ES-I3 (cell line): ENCODE results near the gene PHF23.

Source experiments
- H3K36me3 ChIP-seq: 2 replicates; pipeline ENCODE4 v1.6.1; 2013; ENCODE audit warnings: mild to moderate bottlenecking, low read length, control low read depth, moderate library complexity; ENCODE audit not compliant: insufficient read depth
- H3K4me1 ChIP-seq: 2 replicates; pipeline ENCODE4 v1.6.1; 2013; ENCODE audit warnings: mild to moderate bottlenecking, control low read depth, low read length; ENCODE audit not compliant: insufficient read depth
- H3K9ac ChIP-seq: 2 replicates; pipeline ENCODE4 v1.6.1; 2013; ENCODE audit warnings: low read depth, mild to moderate bottlenecking, low read length, moderate library complexity
- H3K9me3 ChIP-seq: 2 replicates; pipeline ENCODE4 v1.6.1; 2013; ENCODE audit warnings: mild to moderate bottlenecking, low read length, moderate library complexity; ENCODE audit not compliant: control insufficient read depth, insufficient read depth

Gene PHF23

GRCh38 chr17:7262192-7262934, 23.1 kb upstream of the PHF23 start, which contains the start of gene CLDN7:
TSS of gene CLDN7 (minus strand) at chr17:7262478. CDS start at chr17:7262043, 435 bp downstream.
- peak within 1 kb of the TSS; percentile 94 for H3K9ac ChIP-seq
- H3K36me3 ChIP-seq = peaks cover 10% of the 10 kb centered on the region; the same call in 1 of the 2 replicates
- H3K4me1 ChIP-seq = peaks cover 13% of the 10 kb centered on the region; the same call in 1 of the 2 replicates
- H3K9me3 ChIP-seq = no peaks in the 10 kb centered on the region

- H3K9ac ChIP-seq = peak overlapping the region; percentile 94
Measured at GRCh38 chr17:7261379-7262191, 22.3 kb upstream of the PHF23 start.

GRCh38 chr17:7260651-7261378, 21.6 kb upstream of the PHF23 start:
- peak overlapping the region; percentile 94 for H3K9ac ChIP-seq
- peaks cover 5% of the 10 kb centered on the region; the same call in 1 of the 2 replicates for H3K4me1 ChIP-seq
- no peaks in the 10 kb centered on the region for H3K9me3 ChIP-seq

More at GRCh38 chr17:7261379-7262191, 22.3 kb upstream of the PHF23 start:
- Histone ChIP-seq H3K4me1 (peaks cover 10% of the 10 kb centered on the region; the same call in 1 of the 2 replicates), H3K9me3 (no peaks in the 10 kb centered on the region), H3K36me3 (peaks cover 13% of the 10 kb centered on the region; the same call in 1 of the 2 replicates)

DNA sequence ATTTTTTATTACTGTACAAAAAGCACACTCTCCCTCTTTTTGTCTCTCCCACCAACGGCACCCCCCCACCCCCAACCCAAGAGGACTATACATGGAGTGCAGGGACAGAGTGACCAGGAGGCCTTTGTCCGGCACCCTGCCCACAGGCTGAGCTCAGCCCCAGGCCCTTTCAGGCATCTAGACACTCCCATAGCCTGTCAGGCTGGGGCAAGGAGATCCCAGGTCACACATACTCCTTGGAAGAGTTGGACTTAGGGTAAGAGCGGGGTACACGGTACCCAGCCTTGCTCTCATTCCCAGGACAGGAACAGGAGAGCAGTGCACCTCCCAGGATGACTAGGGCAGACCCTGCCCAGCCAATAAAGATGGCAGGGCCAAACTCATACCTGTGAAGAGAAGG, 20.9 kb upstream of the PHF23 start:
- Histone ChIP-seq H3K36me3 (peaks cover 15% of the 10 kb centered on the region; the same call in 1 of the 2 replicates), H3K4me1 (peaks cover 5% of the 10 kb centered on the region; the same call in 1 of the 2 replicates), H3K9me3 (no peaks in the 10 kb centered on the region), H3K9ac (peak overlapping the region; percentile 94; the same call in 1 of the 2 replicates)

More at GRCh38 chr17:7260651-7261378, 21.6 kb upstream of the PHF23 start:
- H3K36me3 ChIP-seq = peaks cover 15% of the 10 kb centered on the region; the same call in 1 of the 2 replicates

DNA sequence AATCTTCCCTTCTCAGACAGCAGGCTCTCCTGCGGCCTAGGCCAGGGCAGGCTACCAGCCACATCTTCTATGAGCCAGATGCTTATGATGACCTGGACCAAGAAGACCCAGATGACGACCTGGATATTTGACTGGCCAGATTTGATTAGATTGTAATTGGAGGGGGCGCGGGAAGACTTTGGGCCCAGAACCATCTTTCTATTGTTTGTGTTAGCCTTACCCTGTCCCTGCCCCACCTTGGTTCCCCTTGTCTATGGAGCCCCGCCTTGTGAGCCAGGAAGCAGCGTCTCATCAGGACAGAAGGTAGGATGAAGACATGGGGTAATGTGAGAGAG, 20.3 kb upstream of the PHF23 start:
- H3K4me1 ChIP-seq = peaks cover 5% of the 10 kb centered on the region; the same call in 1 of the 2 replicates
- no peak overlapping the region for H3K9ac ChIP-seq
- peaks cover 18% of the 10 kb centered on the region for H3K36me3 ChIP-seq
- H3K9me3 ChIP-seq = no peaks in the 10 kb centered on the region

DNA sequence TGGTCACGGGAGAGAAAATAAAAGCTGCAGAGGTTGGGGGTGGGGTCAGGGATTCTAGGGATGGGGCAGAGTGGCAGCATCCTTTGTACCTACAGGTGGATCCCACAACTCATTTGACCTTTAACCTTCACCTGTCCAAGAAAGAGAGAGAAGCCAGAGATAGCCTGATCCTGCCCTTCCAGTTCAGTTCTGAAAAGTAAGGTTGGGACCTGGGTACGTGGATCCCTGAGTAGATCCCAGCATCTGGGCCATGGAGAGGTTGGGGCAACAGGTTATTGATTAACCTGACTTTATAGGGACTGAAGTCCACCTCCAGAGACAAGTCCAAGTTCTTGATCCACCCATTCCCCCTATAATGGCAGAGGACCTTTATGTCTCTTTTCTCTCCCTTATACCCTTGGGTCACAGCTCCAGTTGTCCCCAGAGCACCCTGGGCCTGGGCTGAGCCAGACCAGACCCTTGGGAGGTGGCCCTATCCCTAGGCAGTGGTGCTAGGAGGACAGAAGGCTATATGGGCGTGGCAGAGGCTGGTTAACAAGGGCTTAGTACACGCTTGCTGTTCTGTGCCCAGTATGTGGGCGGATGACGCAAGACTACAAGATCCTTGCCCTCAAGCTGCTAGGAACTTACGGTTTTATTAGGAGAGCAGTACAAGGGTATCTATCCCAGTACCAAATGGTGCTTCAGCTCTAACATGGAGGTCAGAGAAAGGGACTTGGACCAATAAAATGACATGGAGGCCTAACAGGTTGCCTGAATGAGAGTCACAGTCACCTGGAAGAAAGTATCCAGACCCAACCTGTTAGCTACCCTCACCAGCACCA, 19.7 kb upstream of the PHF23 start:
- peaks cover 3% of the 10 kb centered on the region; the same call in 1 of the 2 replicates for H3K4me1 ChIP-seq
- peaks cover 23% of the 10 kb centered on the region for H3K36me3 ChIP-seq
- H3K9me3 ChIP-seq = no peaks in the 10 kb centered on the region
- no peak overlapping the region for H3K9ac ChIP-seq

- H3K36me3 ChIP-seq = peaks cover 23% of the 10 kb centered on the region
- H3K4me1 ChIP-seq = no peaks in the 10 kb centered on the region
- no peak overlapping the region for H3K9ac ChIP-seq
- no peaks in the 10 kb centered on the region for H3K9me3 ChIP-seq
Measured at GRCh38 chr17:7256766-7257456, 17.7 kb upstream of the PHF23 start.

GRCh38 chr17:7254511-7254910, 15.3 kb upstream of the PHF23 start:
- peaks cover 23% of the 10 kb centered on the region for H3K36me3 ChIP-seq
- no peak overlapping the region for H3K9ac ChIP-seq
- no peaks in the 10 kb centered on the region for H3K9me3 ChIP-seq
- H3K4me1 ChIP-seq = no peaks in the 10 kb centered on the region

- Histone ChIP-seq H3K9me3 (no peaks in the 10 kb centered on the region), H3K36me3 (peaks cover 16% of the 10 kb centered on the region), H3K9ac (peak overlapping the region; percentile 99), H3K4me1 (no peaks in the 10 kb centered on the region)
Measured at GRCh38 chr17:7253082-7253481, 13.8 kb upstream of the PHF23 start.

DNA sequence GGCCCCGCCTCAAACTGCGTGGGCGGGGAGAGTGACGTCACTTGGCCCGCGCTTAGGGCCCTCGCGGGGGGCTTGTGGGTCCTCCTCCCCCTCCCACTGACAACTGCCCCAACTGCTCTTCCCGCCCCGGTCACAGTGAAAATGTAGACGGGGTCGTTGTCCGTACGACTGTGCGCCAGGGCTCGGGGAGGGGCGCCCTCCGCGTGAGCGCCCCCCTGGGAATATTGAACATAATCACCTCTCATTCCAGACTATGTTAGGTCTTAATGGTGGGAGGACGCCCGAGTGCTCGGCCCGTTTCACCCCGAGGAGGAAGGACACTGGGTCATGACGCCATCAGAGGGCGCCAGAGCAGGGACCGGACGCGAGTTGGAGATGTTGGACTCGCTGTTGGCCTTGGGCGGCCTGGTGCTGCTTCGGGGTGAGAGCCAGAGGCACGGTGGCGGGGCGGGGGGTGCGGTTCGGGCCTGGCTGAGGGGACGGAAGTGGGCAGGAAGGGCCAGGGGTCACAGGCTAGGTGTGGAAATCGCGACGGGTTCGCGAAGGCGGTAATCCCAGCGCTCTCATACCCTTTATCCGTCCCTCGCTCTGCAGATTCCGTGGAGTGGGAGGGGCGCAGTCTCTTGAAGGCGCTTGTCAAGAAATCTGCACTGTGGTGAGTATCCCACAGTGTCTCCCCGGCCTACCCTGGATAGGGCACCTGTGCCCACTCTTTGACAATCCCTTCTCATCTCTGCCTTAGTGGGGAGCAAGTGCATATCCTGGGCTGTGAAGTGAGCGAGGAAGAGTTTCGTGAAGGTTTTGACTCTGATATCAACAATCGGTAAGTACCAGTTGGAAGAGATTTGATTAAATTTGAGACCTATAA, 13.2 kb upstream of the PHF23 start, which contains the start of gene ELP5:
ELP5 (plus strand) TSS at position 40 of the 868 bp plus-strand sequence; CDS start at position 376, 336 bp downstream.
- Histone ChIP-seq H3K9ac (peak within 1 kb of the TSS; percentile 99), H3K36me3 (peaks cover 14% of the 10 kb centered on the region), H3K9me3 (no peaks in the 10 kb centered on the region), H3K4me1 (no peaks in the 10 kb centered on the region)

- Histone ChIP-seq H3K4me1 (no peaks in the 10 kb centered on the region), H3K9me3 (no peaks in the 10 kb centered on the region), H3K9ac (peak within 1 kb of the TSS; percentile 99), H3K36me3 (peaks cover 10% of the 10 kb centered on the region)
Measured at GRCh38 chr17:7251661-7252175, 12.5 kb upstream of the PHF23 start, which contains the start of gene CTDNEP1. TSS of gene CTDNEP1 (minus strand) at chr17:7251734. CDS start at chr17:7251296, 438 bp downstream.
